Dendritic cell treated with granulocyte-macrophage colony-stimulating factor and Interleukin-4, amounts not matched to agents 40 ng/mL and 50 ng/mL, for 4 days (primary cell): ENCODE results near the gene SDHB.

Experiments
- H3K27ac Mint-ChIP-seq: one replicate; pipeline ENCODE4 v1.8.0; 2022; ENCODE audit warnings: mild to moderate bottlenecking, mixed read lengths
- H3K27me3 Mint-ChIP-seq: one replicate; pipeline ENCODE4 v1.8.0; 2022; ENCODE audit warnings: mild to moderate bottlenecking, mixed read lengths
- H3K36me3 Mint-ChIP-seq: one replicate; pipeline ENCODE4 v1.8.0; 2022; ENCODE audit warnings: low read depth, mixed read lengths
- H3K4me1 Mint-ChIP-seq: one replicate; pipeline ENCODE4 v1.8.0; 2022; ENCODE audit warnings: low read depth, mixed read lengths
- H3K4me3 Mint-ChIP-seq: one replicate; pipeline ENCODE4 v1.8.0; 2022; ENCODE audit warnings: mild to moderate bottlenecking, moderate library complexity, mixed read lengths
- H3K9me3 Mint-ChIP-seq: one replicate; pipeline ENCODE4 v1.8.0; 2022; ENCODE audit warnings: mixed read lengths
- intact Hi-C: fragments of 100-400 bp; cut with micrococcal nuclease; formaldehyde crosslinking; loops from one replicate; pipeline ENCODE4 v1.15.0; 2022

The SDHB gene

DNA sequence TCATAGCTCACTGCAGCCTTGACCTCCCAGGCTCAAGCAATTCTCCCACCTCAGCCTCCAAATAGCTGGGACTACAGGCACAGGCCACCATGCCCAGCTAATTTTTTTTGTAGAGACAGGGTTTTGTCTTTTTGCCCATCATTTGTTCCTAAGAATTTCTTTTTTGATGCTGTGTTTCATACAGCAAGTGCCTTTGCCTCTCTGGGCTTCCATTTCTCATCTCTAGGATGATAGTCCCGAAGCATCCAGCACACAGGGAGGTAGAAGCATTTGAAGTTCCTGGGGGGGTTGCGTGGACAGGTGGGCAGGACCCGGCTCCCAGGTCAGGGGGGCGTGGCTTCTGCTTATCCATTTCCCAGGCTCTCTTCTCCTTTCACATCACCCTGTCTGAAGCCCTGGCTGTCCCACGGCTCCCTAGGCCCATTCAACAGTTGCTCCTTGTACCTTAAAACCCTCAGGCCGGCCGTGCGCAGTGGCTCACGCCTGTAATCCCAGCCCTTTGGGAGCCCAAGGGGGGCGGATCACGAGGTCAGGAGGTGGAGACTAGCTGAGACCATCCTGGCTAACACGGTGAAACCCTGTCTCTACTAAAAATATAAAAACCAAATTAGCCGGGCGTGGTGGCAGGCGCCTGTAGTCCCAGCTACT, 45.5 kb downstream of the SDHB start:
- Mint-ChIP-seq H3K36me3 (peaks cover 40% of the 10 kb centered on the region), H3K4me3 (no peak overlapping the region), H3K9me3 (no peaks in the 10 kb centered on the region), H3K4me1 (peaks cover 40% of the 10 kb centered on the region), H3K27ac (no peak overlapping the region), H3K27me3 (peaks cover 10% of the 10 kb centered on the region)
- intact Hi-C loops = loop anchor here (5.0 kb wide), 1 partner anchor 39 kb away; no protein-coding TSS in a partner anchor

DNA sequence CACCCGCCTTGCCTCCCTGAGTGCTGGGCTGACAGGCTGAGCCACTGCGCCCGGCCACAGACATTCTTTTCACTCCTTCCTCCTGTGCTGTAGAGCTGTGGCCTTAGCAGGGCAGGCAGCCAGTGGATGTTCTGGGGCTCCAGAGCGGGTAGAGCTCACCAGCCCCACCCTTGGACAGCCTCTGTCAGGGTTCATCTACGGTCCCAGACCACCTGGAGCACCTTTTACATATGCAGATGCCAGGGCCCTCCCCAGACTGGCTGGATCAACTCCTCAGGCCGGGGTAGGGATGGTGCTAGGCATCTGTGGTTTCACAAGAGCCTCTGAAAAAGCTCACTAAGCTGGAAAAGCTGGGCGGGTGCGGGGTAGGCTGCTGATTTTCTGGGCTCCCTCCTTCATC, 46.7 kb downstream of the SDHB start:
- intact Hi-C loops = loop anchor here (5.0 kb wide), 1 partner anchor 40 kb away; no protein-coding TSS in a partner anchor
- Mint-ChIP-seq H3K4me3 (no peak overlapping the region), H3K27ac (no peak overlapping the region), H3K27me3 (peaks cover 1% of the 10 kb centered on the region), H3K36me3 (peaks cover 52% of the 10 kb centered on the region), H3K4me1 (peaks cover 28% of the 10 kb centered on the region), H3K9me3 (no peaks in the 10 kb centered on the region)

DNA sequence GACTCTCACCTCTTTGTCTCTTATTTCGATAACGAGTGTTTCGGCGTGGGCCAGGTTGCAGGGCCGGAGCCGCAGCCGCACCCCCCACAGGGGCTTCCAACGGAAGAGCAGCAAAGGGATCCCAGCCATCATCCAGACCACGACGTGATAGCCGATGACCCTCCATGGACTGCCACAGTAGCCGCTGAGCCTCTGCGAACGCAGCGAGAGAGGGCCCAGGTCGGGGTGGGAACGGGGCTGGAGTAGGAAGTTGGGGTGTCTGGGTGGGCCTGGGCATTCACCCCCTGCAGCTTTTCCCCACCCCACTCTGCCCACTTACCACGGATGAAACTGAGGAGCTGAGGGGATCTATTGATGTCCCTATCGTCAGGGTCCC, 48.5 kb downstream of the SDHB start:
- intact Hi-C loops = loop anchor here (5.0 kb wide), 1 partner anchor 42 kb away; no protein-coding TSS in a partner anchor
- H3K27me3 Mint-ChIP-seq = no peaks in the 10 kb centered on the region
- no peaks in the 10 kb centered on the region for H3K9me3 Mint-ChIP-seq
- H3K4me3 Mint-ChIP-seq = no peak overlapping the region
- H3K27ac Mint-ChIP-seq = no peak overlapping the region
- peaks cover 70% of the 10 kb centered on the region for H3K36me3 Mint-ChIP-seq
- H3K4me1 Mint-ChIP-seq = peaks cover 16% of the 10 kb centered on the region

DNA sequence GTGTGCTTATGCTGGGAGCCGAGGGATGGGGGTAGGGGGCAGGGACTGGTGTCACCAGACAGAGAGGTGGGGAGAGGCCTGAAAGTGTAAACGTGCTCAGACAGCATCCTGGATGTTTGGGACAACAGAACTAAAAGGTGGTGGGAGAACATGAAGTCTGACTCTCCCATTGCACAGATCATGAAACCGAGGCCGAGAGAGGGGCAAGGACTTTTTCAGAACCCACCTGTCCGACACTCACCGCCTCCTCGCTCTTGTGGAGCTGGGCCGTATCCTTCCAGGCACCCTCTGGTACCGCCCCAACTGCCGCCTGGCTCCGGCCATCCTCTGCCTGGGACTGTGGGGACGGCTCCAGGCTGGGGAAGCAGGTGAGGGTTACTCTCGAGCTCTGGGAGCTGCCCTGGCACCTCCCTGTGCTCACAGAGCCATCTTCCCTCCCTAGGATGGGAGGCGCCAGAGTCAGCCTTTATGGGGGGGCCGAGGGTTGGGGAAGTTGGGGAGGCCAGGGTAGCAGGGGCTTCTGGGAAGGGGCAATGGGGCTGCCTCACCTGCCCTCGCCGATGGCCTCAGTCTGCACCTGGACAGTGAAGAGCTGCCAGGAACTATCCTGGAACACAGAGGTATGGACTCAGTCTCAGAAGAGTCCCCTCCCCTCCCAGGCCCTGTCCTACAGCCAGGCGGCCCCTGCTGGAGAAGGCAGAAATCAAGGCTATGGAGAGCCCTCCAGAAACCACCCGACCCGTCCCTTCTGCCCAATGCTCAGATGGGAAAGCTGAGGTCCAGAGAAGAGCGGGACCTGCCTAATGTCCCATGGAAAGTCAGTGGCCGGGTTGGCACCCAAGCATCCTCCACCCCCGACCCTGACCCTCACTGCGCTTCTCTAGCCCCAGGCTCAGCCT, 49.1 kb downstream of the SDHB start:
- Mint-ChIP-seq H3K27ac (no peak overlapping the region), H3K9me3 (no peaks in the 10 kb centered on the region), H3K36me3 (peaks cover 76% of the 10 kb centered on the region), H3K27me3 (no peaks in the 10 kb centered on the region), H3K4me1 (peaks cover 9% of the 10 kb centered on the region), H3K4me3 (no peak overlapping the region)
- intact Hi-C loops = loop anchor here (5.0 kb wide), 1 partner anchor 43 kb away; no protein-coding TSS in a partner anchor

DNA sequence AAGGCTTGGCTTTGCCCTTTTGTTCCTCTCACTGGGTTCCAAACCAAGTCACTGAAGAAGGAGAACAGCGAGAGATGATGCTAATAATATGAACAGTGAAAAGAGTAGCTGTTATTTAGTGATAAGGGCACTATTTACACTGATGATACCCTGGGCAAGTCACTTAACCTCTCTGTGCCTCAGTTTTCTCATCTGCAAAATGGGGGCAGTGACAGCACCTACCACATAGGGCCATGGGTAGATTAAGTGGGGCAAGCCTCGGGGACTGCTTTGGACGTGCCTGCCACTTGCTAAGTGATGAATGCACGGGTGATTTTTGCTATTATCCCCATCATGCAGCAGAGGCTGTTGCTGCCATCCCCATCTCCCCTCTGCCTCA, 51.3 kb downstream of the SDHB start:
- Mint-ChIP-seq H3K4me1 (no peaks in the 10 kb centered on the region), H3K36me3 (peaks cover 99% of the 10 kb centered on the region), H3K9me3 (no peaks in the 10 kb centered on the region), H3K27ac (no peak overlapping the region), H3K4me3 (no peak overlapping the region), H3K27me3 (no peaks in the 10 kb centered on the region)
- intact Hi-C loops = no loop called here

DNA sequence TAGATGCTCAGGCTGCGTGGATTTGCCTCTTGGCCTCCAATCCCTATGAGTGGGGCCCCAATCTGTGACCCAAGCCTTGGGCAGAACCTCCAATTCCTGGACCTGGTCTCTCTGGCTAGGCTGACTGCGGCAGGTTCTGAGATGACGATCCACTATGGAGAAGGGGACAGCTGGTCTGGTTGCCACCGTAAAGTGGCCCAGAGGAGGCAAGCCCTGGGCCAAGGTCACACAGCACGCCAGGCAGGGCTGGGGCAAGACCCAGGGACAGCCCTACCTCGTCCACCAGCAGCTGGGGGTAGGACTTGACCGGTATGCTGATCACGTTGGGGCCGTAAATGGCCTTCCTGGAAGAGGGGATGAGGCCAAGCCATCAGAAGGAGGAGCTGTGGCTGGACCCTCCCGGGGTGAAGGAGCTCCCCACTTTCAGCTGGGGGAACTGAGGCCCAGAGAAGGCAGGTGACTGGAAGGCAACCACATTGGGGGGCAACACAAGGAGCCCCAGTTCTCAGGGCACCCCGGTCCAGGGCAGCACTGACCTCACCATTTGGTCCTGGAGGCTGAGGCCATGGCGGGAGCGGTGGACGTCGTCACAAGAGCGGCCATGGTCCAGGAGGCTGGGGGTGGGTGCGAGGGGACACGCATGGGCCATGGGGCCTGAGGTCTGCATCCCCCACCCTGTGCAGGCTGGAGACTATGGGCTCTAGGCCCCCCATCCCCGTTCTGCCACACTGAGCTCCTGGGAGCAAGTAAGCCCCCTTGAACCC, 51.9 kb downstream of the SDHB start:
- Mint-ChIP-seq H3K27me3 (no peaks in the 10 kb centered on the region), H3K36me3 (peaks cover 100% of the 10 kb centered on the region), H3K4me3 (no peak overlapping the region), H3K9me3 (no peaks in the 10 kb centered on the region), H3K27ac (no peak overlapping the region), H3K4me1 (no peaks in the 10 kb centered on the region)
- intact Hi-C loops = no loop called here

DNA sequence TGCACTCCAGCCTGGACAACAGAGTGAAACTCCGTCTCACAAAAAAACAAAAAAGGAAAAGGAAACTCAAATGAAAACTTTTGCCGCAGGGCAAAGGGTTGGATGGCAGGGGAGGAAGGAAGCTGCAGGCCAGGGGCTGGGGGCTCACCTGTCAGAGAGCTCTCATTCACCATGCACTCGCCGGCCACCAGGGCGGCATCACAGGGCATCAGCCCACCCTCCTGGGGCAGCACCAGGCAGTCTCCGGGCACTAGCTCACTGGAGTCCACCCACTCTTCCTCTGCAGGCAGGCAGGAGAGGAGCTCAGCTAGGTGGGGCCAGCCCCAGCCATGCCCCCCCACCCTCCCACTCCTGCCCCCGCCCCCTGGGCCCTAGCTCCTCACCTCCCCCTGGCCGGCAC, 54.0 kb downstream of the SDHB start:
- H3K36me3 Mint-ChIP-seq = peaks cover 100% of the 10 kb centered on the region
- no peaks in the 10 kb centered on the region for H3K27me3 Mint-ChIP-seq
- intact Hi-C loops = no loop called here
- H3K4me1 Mint-ChIP-seq = no peaks in the 10 kb centered on the region
- no peaks in the 10 kb centered on the region for H3K9me3 Mint-ChIP-seq
- no peak overlapping the region for H3K4me3 Mint-ChIP-seq
- no peak overlapping the region for H3K27ac Mint-ChIP-seq

DNA sequence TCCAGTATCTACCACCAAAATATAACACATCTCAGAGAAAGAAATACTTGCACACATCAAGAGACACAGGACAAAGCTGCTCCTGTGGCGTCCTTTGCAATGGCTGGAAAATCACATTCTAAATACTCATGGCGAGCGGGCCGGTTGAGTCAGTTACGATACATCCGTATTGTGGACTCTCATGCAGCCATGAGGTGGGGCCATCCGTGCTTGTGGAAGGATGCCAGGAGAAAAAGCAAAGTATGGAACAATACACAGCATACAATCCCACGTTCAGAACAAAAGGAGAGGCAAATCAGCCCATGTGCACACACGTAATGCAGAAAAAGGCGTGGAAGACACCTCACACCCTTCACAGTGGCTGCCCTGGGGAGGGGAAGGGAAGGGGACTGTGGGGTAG, 55.2 kb downstream of the SDHB start:
- H3K27ac Mint-ChIP-seq = no peak overlapping the region
- no peak overlapping the region for H3K4me3 Mint-ChIP-seq
- H3K4me1 Mint-ChIP-seq = no peaks in the 10 kb centered on the region
- intact Hi-C loops = no loop called here
- no peaks in the 10 kb centered on the region for H3K27me3 Mint-ChIP-seq
- H3K36me3 Mint-ChIP-seq = peaks cover 100% of the 10 kb centered on the region
- H3K9me3 Mint-ChIP-seq = no peaks in the 10 kb centered on the region

DNA sequence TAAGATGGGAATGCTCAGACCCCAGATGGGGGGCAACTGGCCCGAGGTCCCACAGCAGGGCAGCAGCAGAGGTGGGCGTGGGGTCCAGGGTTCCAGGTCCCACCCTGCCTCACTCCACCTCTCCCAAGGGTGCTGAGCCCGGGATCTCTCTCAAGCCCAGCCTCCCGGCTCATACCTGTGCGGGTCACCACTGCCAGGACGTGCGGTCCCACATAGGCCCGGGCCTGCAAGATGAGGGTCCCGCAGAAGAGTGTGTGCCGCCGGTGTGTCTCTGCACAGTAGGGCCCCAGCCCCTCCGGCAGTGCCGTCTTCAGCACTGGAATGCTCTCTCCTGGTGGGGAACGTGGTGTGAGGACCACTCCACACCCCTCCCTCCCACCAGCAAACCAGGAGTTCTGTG, 57.0 kb downstream of the SDHB start:
- Mint-ChIP-seq H3K27ac (no peak overlapping the region), H3K4me3 (no peak overlapping the region), H3K36me3 (peaks cover 100% of the 10 kb centered on the region), H3K27me3 (no peaks in the 10 kb centered on the region), H3K9me3 (no peaks in the 10 kb centered on the region), H3K4me1 (no peaks in the 10 kb centered on the region)
- intact Hi-C loops = no loop called here

DNA sequence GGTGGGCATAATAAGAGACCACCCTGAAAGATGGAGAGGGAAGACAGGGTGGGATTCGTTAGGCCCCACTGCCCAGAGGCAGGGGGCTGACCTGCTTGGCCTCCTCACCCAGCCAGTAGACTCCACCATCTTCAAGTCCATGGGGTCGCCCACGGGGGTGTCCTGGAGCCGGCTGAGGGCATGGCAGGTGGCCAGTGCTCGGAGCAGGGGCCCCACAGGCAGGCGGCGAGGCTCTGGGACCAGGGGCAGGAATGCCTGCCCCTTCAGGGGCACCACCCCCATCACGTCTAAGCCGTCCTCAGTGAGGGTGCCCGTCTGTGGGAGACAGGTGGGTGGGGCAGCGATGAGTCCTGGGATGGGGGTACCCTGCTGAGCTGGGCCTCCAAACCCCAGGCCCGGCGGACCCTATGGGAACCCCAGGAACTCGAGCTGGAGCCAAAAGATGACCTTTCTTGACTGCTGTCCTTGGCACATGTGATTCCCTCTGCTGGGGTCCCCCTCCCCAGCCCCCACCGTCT, 60.3 kb downstream of the SDHB start:
- Mint-ChIP-seq H3K4me3 (no peak overlapping the region), H3K4me1 (no peaks in the 10 kb centered on the region), H3K36me3 (peaks cover 100% of the 10 kb centered on the region), H3K9me3 (no peaks in the 10 kb centered on the region), H3K27ac (no peak overlapping the region), H3K27me3 (no peaks in the 10 kb centered on the region)
- intact Hi-C loops = no loop called here

DNA sequence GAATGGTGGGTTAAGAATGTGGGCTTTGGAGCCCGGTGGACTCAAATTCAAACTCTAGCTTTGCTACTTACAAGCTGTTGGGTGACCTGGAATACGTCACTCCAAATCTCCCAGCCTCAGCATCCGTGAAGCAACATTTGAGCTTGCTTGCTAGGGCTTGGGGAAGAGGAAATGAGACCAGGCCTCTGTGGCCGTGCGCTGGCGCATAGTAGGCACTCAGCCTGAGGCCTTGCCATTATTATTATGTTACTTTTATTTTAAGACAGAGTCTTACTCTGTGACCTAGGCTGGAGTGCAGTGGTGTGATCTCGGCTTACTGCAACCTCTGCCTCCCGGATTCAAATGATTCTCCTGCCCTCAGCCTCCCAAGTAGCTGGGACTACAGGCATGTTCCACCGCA, 61.2 kb downstream of the SDHB start:
- intact Hi-C loops = no loop called here
- no peaks in the 10 kb centered on the region for H3K9me3 Mint-ChIP-seq
- H3K4me3 Mint-ChIP-seq = no peak overlapping the region
- no peaks in the 10 kb centered on the region for H3K4me1 Mint-ChIP-seq
- peaks cover 100% of the 10 kb centered on the region for H3K36me3 Mint-ChIP-seq
- H3K27me3 Mint-ChIP-seq = no peaks in the 10 kb centered on the region
- no peak overlapping the region for H3K27ac Mint-ChIP-seq

DNA sequence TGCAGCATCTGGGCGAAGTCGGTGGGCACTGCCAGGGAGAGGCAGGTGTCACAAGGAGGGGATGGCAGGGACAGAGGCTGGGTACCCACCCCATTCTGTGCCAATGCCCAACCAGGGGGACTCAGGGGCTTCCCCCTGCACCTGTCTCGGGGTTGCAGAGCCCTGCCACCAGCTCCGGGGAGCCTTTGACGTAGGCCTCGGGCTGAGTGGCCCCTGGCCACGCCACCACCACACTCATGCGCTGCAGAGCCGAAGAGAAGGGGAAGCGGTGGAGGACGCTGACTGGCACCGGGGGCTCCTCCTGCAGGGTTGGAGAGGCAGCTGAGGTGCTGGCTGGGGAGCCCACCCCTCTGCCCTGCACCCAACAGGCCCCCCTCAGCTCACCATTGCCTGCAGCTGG, 61.7 kb downstream of the SDHB start:
- Mint-ChIP-seq H3K27ac (no peak overlapping the region), H3K36me3 (peaks cover 100% of the 10 kb centered on the region), H3K4me3 (no peak overlapping the region), H3K4me1 (no peaks in the 10 kb centered on the region), H3K27me3 (no peaks in the 10 kb centered on the region), H3K9me3 (no peaks in the 10 kb centered on the region)
- intact Hi-C loops = no loop called here

DNA sequence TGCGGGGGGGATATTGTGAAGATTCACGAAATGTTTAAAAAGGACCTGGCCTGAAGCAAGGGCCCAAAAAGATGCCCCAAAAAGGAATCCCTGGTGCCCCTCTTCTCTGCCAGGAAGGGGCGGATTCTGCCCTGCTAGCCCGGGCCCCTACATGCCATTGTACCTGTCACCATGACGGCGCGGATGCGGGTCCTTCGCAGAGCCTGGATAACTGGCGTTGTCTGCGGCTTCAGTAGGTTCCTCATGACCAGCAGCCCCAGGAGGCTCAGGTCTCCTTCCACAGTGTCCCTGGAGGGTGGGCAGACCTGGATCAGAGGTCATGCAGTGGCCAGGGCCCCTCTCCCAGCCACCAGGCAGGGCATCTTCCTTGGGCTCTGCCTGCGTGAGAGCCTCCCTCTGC, 62.3 kb downstream of the SDHB start:
- H3K27me3 Mint-ChIP-seq = no peaks in the 10 kb centered on the region
- H3K9me3 Mint-ChIP-seq = no peaks in the 10 kb centered on the region
- intact Hi-C loops = no loop called here
- H3K4me3 Mint-ChIP-seq = no peak overlapping the region
- H3K36me3 Mint-ChIP-seq = peaks cover 100% of the 10 kb centered on the region
- H3K4me1 Mint-ChIP-seq = no peaks in the 10 kb centered on the region
- H3K27ac Mint-ChIP-seq = no peak overlapping the region
